GM23248 (cell line): ENCODE results near the gene AURKA. TPM values are rescaled to one million over a fixed set of nuclear protein-coding genes. Genes with fewer than 3 reads are reported as not detected.

Source experiments
- DNase-seq: peaks from one replicate; pipeline ENCODE4 v3.0.0-alpha.2; 2015
- H2AFZ ChIP-seq: fragments of 200-600 bp; sonication (generic); 2 replicates; pipeline ENCODE4 v1.6.1; 2016; ENCODE audit warnings: antibody characterized with exemption
- H3F3A ChIP-seq: fragments of 200-600 bp; sonication (generic); 2 replicates; pipeline ENCODE4 v1.6.1; 2016; ENCODE audit warnings: mild to moderate bottlenecking, antibody characterized with exemption, mixed run types; ENCODE audit not compliant: insufficient read depth
- H3K27ac ChIP-seq: fragments of 200-600 bp; sonication (generic); 2 replicates; pipeline ENCODE4 v1.5.1; 2016; ENCODE audit warnings: mild to moderate bottlenecking
- H3K27me3 ChIP-seq: fragments of 200-600 bp; sonication (generic); replicated peaks from 2 replicates; pipeline ENCODE4 v1.6.1; 2016; ENCODE audit warnings: mild to moderate bottlenecking; ENCODE audit not compliant: insufficient read depth
- H3K36me3 ChIP-seq: fragments of 200-600 bp; sonication (generic); 2 replicates; pipeline ENCODE4 v1.6.1; 2016; ENCODE audit warnings: low read depth, mild to moderate bottlenecking
- H3K4me1 ChIP-seq: fragments of 200-600 bp; sonication (generic); 2 replicates; pipeline ENCODE4 v1.6.1; 2016; ENCODE audit warnings: mild to moderate bottlenecking; ENCODE audit not compliant: insufficient read depth
- H3K4me2 ChIP-seq: fragments of 200-600 bp; sonication (generic); one replicate; pipeline ENCODE4 v1.6.1; 2016; ENCODE audit warnings: mild to moderate bottlenecking; ENCODE audit not compliant: unreplicated experiment
- H3K4me3 ChIP-seq: fragments of 200-600 bp; sonication (generic); 2 replicates; pipeline ENCODE4 v1.5.1; 2016; ENCODE audit warnings: mild to moderate bottlenecking
- H3K79me2 ChIP-seq: fragments of 200-600 bp; sonication (generic); 2 replicates; pipeline ENCODE4 v1.6.1; 2016; ENCODE audit warnings: mild to moderate bottlenecking; ENCODE audit not compliant: insufficient read depth
- H3K9ac ChIP-seq: fragments of 200-600 bp; sonication (generic); 2 replicates; pipeline ENCODE4 v1.6.1; 2016; ENCODE audit warnings: mild to moderate bottlenecking
- H3K9me2 ChIP-seq: fragments of 200-600 bp; sonication (generic); 2 replicates; pipeline ENCODE4 v1.6.1; 2016; ENCODE audit warnings: mixed run types, mild to moderate bottlenecking, moderate library complexity; ENCODE audit not compliant: insufficient read depth
- H3K9me3 ChIP-seq: fragments of 200-600 bp; sonication (generic); one replicate; pipeline ENCODE4 v1.6.1; 2017; ENCODE audit warnings: low read depth
- H4K20me1 ChIP-seq: fragments of 200-600 bp; sonication (generic); 2 replicates; pipeline ENCODE4 v1.6.0; 2016; ENCODE audit not compliant: insufficient read depth
- EZH2 ChIP-seq: fragments of 200-600 bp; sonication (generic); IDR thresholded peaks from 2 replicates; pipeline ENCODE4 v1.6.1; 2018; ENCODE audit warnings: antibody characterized with exemption, mild to moderate bottlenecking; ENCODE audit not compliant: insufficient read depth, poor library complexity, severe bottlenecking
- EZH2phosphoT487 ChIP-seq: fragments of 200-600 bp; sonication (generic); IDR thresholded peaks from 2 replicates; pipeline ENCODE4 v1.6.1; 2018; ENCODE audit warnings: antibody characterized with exemption, moderate library complexity, mild to moderate bottlenecking, low read depth; ENCODE audit not compliant: insufficient read depth
- WGBS, 2 experiments: methylation state at CpG; one replicate each; pipeline ENCODE4 v1.1.6; 2015 to 2017; ENCODE audit warnings: low lambda C conversion rate in 2 of 2, low coverage in 1 of 2; ENCODE audit errors: missing lambda C conversion rate in 2 of 2; 5-methylcytosine and 5-hydroxymethylcytosine counted together
- in situ Hi-C: fragments of 300-500 bp; cut with MboI; formaldehyde crosslinking; loops from 2 replicates; pipeline ENCODE4 v1.15.0; 2020
- polyA plus RNA-seq: library from polyadenylated mRNA; unstranded; fragments of >200 nt; fragmentation: Nextera tagmentation; extraction: Ambion mirVana; gene quantifications from 2 replicates; pipeline ENCODE4 v1.2.1, GENCODE V29; 2016
- total RNA-seq: library from RNA; depleted of rRNA; stranded (reverse); fragments of >200 nt; shearing (Covaris generic); gene quantifications from 2 replicates; pipeline ENCODE4 v1.2.3, GENCODE V29; 2014; rRNA removed

The AURKA gene
- total and polyA plus RNA-seq, 2 experiments from 2014 or later = 70.8 to 88.5 TPM

DNA sequence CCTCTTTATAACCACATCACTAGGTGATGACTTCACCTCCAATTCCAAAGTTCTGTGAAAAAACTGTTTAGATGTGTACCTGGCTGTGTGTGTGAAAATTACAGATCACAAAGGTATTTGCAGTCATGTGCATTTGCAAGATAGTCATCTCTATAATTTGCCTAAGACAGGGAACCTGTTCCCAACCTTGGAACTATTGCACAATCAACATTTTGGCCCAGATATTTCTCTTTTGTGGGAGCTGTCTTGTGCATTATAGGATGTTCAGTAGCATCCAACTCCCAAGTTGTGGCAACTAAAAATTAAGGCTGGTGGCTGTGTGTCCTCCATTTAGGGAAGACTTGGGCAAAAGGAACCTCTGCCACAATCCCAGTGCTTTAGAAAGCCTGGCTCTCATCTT lies 67.2 kb downstream of the AURKA start:
- H3K4me1 ChIP-seq = no peaks in the 10 kb centered on the region
- no peaks in the 10 kb centered on the region for H3K79me2 ChIP-seq
- no peaks in the 10 kb centered on the region for H3K9me2 ChIP-seq
- no peaks in the 10 kb centered on the region for H3K27me3 ChIP-seq
- no peak for DNase-seq
- H4K20me1 ChIP-seq = no peaks in the 10 kb centered on the region
- no peak for TF ChIP-seq EZH2phosphoT487
- no peak for TF ChIP-seq EZH2
- H3K4me3 ChIP-seq = no peak overlapping the region
- H3K4me2 ChIP-seq = no peak overlapping the region
- in situ Hi-C loops = no loop called here
- H3K27ac ChIP-seq = no peak overlapping the region
- H3K9me3 ChIP-seq = no peaks in the 10 kb centered on the region
- H3K36me3 ChIP-seq = no peaks in the 10 kb centered on the region
- H3K9ac ChIP-seq = no peak overlapping the region
- no peak overlapping the region for H2AFZ ChIP-seq
- H3F3A ChIP-seq = no peaks in the 10 kb centered on the region

GRCh38 chr20:56323656-56324055 lies 68.4 kb downstream of the AURKA start:
- Histone ChIP-seq H4K20me1 (no peaks in the 10 kb centered on the region), H3K36me3 (no peaks in the 10 kb centered on the region), H3K4me3 (no peak overlapping the region), H3K27ac (no peak overlapping the region), H3K4me1 (no peaks in the 10 kb centered on the region), H3K79me2 (no peaks in the 10 kb centered on the region), H3K9me2 (no peaks in the 10 kb centered on the region), H3K27me3 (no peaks in the 10 kb centered on the region), H2AFZ (no peak overlapping the region), H3K4me2 (no peak overlapping the region), H3K9ac (no peak overlapping the region), H3K9me3 (no peaks in the 10 kb centered on the region), H3F3A (no peaks in the 10 kb centered on the region)
- in situ Hi-C loops = no loop called here
- TF ChIP-seq EZH2 (no peak), EZH2phosphoT487 (no peak)
- DNase-seq = no peak
- WGBS, 2 experiments = 36 to 44% methylated on average over 6 of the region's 6 CpGs

DNA sequence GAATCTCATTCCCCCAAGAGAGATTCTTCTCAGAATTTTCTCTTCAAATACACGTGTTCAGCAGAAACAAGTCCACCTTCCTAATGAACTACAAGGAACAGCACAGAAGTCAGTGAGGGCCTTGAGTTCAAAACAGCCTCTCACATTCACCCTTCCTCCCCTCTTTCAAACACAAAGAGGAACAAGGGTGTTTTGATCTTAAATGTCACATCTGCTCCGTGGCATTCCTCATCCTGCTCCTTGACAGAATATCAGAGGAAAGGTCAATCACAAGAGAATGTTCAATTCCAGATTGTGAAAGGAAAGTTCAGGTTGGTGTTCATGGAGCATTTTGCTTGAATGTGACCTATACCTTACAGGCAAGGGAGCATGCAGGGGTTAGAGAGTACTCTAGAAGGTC lies 68.8 kb downstream of the AURKA start:
- no peak overlapping the region for H3K4me2 ChIP-seq
- H3K9me2 ChIP-seq = no peaks in the 10 kb centered on the region
- H3F3A ChIP-seq = no peaks in the 10 kb centered on the region
- H3K4me3 ChIP-seq = no peak overlapping the region
- in situ Hi-C loops = no loop called here
- no peaks in the 10 kb centered on the region for H3K36me3 ChIP-seq
- H2AFZ ChIP-seq = no peak overlapping the region
- H3K4me1 ChIP-seq = no peaks in the 10 kb centered on the region
- H3K79me2 ChIP-seq = no peaks in the 10 kb centered on the region
- H3K27me3 ChIP-seq = no peaks in the 10 kb centered on the region
- no peak overlapping the region for H3K9ac ChIP-seq
- no peak overlapping the region for H3K27ac ChIP-seq
- H3K9me3 ChIP-seq = no peaks in the 10 kb centered on the region
- TF ChIP-seq EZH2phosphoT487 = no peak
- TF ChIP-seq EZH2 = no peak
- no peaks in the 10 kb centered on the region for H4K20me1 ChIP-seq
- DNase-seq = no peak
- 0 to 1% methylated on average over 2 of the region's 2 CpGs for WGBS, 2 experiments

DNA sequence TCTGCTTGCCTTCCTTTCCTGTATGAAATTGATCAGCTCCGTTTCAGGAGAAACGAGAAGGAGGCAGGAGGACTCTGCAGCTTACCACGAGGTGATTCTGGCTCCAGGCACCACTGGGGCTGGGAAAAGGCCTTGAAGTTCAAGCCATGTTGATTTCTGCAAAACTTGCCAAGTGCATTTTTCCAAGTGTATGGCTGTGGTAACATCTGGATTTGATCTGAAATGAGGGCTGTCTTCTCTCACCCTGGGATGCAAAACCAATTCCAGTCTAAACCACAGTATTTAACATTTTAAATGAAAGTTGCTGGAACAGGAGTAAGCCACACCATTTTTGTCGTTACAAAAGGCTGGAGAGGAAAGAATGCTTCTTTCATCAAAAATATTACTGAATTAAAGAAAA lies 69.3 kb downstream of the AURKA start:
- H3K4me2 ChIP-seq = no peak overlapping the region
- no peak overlapping the region for H3K9ac ChIP-seq
- H3K4me1 ChIP-seq = no peaks in the 10 kb centered on the region
- H3K27me3 ChIP-seq = no peaks in the 10 kb centered on the region
- H3K36me3 ChIP-seq = no peaks in the 10 kb centered on the region
- TF ChIP-seq EZH2phosphoT487 (no peak), EZH2 (no peak)
- no peaks in the 10 kb centered on the region for H4K20me1 ChIP-seq
- in situ Hi-C loops = no loop called here
- no peak overlapping the region for H3K27ac ChIP-seq
- no peaks in the 10 kb centered on the region for H3F3A ChIP-seq
- H2AFZ ChIP-seq = no peak overlapping the region
- H3K4me3 ChIP-seq = no peak overlapping the region
- H3K9me3 ChIP-seq = no peaks in the 10 kb centered on the region
- DNase-seq = peak; percentile 1
- no peaks in the 10 kb centered on the region for H3K9me2 ChIP-seq
- 0 to 4% methylated on average over 4 of the region's 4 CpGs for WGBS, 2 experiments
- no peaks in the 10 kb centered on the region for H3K79me2 ChIP-seq

Other genes with a start within 250 kb of the AURKA start
- gene MC3R, start 143.5 kb downstream of the AURKA start, total RNA-seq = not detected in 2 replicates
- not detected in 2 replicates for gene MC3R, start 143.5 kb downstream of the AURKA start, polyA plus RNA-seq
- gene FAM210B, start 33.2 kb downstream of the AURKA start, total RNA-seq = 87.4 and 91.0 TPM in 2 replicates
- 94.1 and 95.7 TPM in 2 replicates for gene FAM210B, start 33.2 kb downstream of the AURKA start, polyA plus RNA-seq
- gene CSTF1, start 430 bp upstream of the AURKA start, total RNA-seq = 56.7 and 69.3 TPM in 2 replicates
- gene CSTF1, start 430 bp upstream of the AURKA start, polyA plus RNA-seq = 41.7 and 42.1 TPM in 2 replicates
- 11.4 and 19.2 TPM in 2 replicates for gene CASS4, start 20.0 kb upstream of the AURKA start, total RNA-seq
- 10.4 and 10.5 TPM in 2 replicates for gene CASS4, start 20.0 kb upstream of the AURKA start, polyA plus RNA-seq
- 128 and 141 TPM in 2 replicates for gene RTF2, start 76.4 kb upstream of the AURKA start, total RNA-seq
- 257 and 270 TPM in 2 replicates for gene RTF2, start 76.4 kb upstream of the AURKA start, polyA plus RNA-seq
- gene FAM209A, start 132.5 kb upstream of the AURKA start, total RNA-seq = not detected in 2 replicates
- gene FAM209A, start 132.5 kb upstream of the AURKA start, polyA plus RNA-seq = not detected in 2 replicates
- gene FAM209B, start 141.0 kb upstream of the AURKA start, total RNA-seq = not detected in 2 replicates
- not detected in 2 replicates for gene FAM209B, start 141.0 kb upstream of the AURKA start, polyA plus RNA-seq
- gene TFAP2C, start 237.1 kb upstream of the AURKA start, total RNA-seq = 12.3 and 12.8 TPM in 2 replicates
- 16.6 and 19.0 TPM in 2 replicates for gene TFAP2C, start 237.1 kb upstream of the AURKA start, polyA plus RNA-seq